OCI-LY3 (cell line): Measurements from ENCODE around the gene PPIB.

Experiments
- CTCF ChIP-seq: fragments of 200-600, 300-600 bp; sonication (generic); IDR thresholded peaks from 2 replicates; pipeline ENCODE4 v1.5.1; 2014; ENCODE audit warnings: antibody characterized with exemption, low read length, low read depth
- EZH2phosphoT487 ChIP-seq: fragments of 200-600 bp; shearing (Covaris generic); IDR thresholded peaks from 2 replicates; pipeline ENCODE4 v1.6.1; 2018; ENCODE audit warnings: antibody characterized with exemption, mixed run types, low read depth

GRCh38 chr15:64209680-64210334, 47.0 kb upstream of the PPIB start:
- TF ChIP-seq CTCF (peak; percentile 84), EZH2phosphoT487 (no peak)
